GM06990 (cell line): ENCODE data around the gene HOXA3.

Source experiments
- DNase-seq: peaks from one replicate; pipeline ENCODE4 v3.0.0-alpha.2; 2011; ENCODE audit not compliant: insufficient read length; ENCODE audit errors: extremely low read depth
- H3K27me3 ChIP-seq: replicated peaks from 2 replicates; pipeline ENCODE4 v1.6.0; 2011; ENCODE audit warnings: low read length; ENCODE audit not compliant: control insufficient read depth, insufficient read depth
- H3K36me3 ChIP-seq: 2 replicates; pipeline ENCODE4 v1.5.1; 2011; ENCODE audit warnings: low read length; ENCODE audit not compliant: control insufficient read depth, insufficient read depth
- H3K4me3 ChIP-seq: replicated peaks from 2 replicates; pipeline ENCODE4 v1.5.1; 2011; ENCODE audit warnings: low read depth, mild to moderate bottlenecking, control low read depth, low read length
- CTCF ChIP-seq: IDR thresholded peaks from 2 replicates; pipeline ENCODE4 v1.5.1; 2011; ENCODE audit warnings: low read length, control low read depth, mild to moderate bottlenecking, inconsistent platforms; ENCODE audit not compliant: insufficient read depth, poor library complexity, severe bottlenecking

Gene HOXA3

GRCh38 chr7:27169658-27170425 lies 17.5 kb upstream of the HOXA3 start:
- DNase-seq, result no peak
- TF ChIP-seq CTCF, result no peak
- no peaks in the 10 kb centered on the region for H3K36me3 ChIP-seq
- peaks cover 12% of the 10 kb centered on the region for H3K27me3 ChIP-seq
- H3K4me3 ChIP-seq, result no peak overlapping the region

GRCh38 chr7:27168265-27168947 lies 16.0 kb upstream of the HOXA3 start:
- no peak for DNase-seq
- Histone ChIP-seq H3K4me3 (no peak overlapping the region), H3K27me3 (peaks cover 9% of the 10 kb centered on the region), H3K36me3 (no peaks in the 10 kb centered on the region)
- TF ChIP-seq CTCF, result no peak

- Histone ChIP-seq H3K4me3 (no peak overlapping the region), H3K27me3 (peaks cover 9% of the 10 kb centered on the region), H3K36me3 (no peaks in the 10 kb centered on the region)
- DNase-seq, result no peak
- TF ChIP-seq CTCF, result no peak
Measured at GRCh38 chr7:27167916-27168264, 15.5 kb upstream of the HOXA3 start.

GRCh38 chr7:27166531-27167505 lies 14.4 kb upstream of the HOXA3 start:
- no peak for DNase-seq
- Histone ChIP-seq H3K4me3 (no peak overlapping the region), H3K27me3 (peaks cover 5% of the 10 kb centered on the region), H3K36me3 (no peaks in the 10 kb centered on the region)
- no peak for TF ChIP-seq CTCF

GRCh38 chr7:27165996-27166530 lies 13.7 kb upstream of the HOXA3 start:
- Histone ChIP-seq H3K36me3 (no peaks in the 10 kb centered on the region), H3K4me3 (no peak overlapping the region), H3K27me3 (peaks cover 2% of the 10 kb centered on the region)
- no peak for DNase-seq
- no peak for TF ChIP-seq CTCF
